Measurements from ENCODE around the gene APH1B.
"Not testable (repeated sequence)": the region's sequence is repeated elsewhere in the genome, so short reads cannot be mapped to it uniquely, and the experiment has no call there.

APH1B gene

GRCh38 chr15:63301088-63301487, 23.7 kb downstream of the APH1B start:
- no peak for DNase-seq

DNA sequence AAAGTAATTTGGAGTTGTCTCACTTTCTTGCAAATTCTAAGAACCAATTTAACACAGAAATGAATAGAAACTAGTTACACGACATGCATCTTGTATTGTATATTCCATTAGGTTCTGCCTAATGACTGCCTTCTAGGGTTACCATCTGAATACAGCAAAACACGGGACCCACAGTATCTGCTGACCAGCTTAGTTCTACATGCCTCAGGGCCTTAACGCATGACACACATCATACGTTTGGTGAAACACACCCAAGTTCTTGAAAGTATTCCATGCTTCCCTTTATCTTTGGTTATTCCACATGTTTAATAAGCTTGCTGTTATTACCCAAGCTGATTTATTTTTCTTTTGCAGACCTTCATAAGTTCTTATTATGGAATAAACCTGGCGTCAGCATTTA, 27.9 kb downstream of the APH1B start:
- no peak for DNase-seq

DNA sequence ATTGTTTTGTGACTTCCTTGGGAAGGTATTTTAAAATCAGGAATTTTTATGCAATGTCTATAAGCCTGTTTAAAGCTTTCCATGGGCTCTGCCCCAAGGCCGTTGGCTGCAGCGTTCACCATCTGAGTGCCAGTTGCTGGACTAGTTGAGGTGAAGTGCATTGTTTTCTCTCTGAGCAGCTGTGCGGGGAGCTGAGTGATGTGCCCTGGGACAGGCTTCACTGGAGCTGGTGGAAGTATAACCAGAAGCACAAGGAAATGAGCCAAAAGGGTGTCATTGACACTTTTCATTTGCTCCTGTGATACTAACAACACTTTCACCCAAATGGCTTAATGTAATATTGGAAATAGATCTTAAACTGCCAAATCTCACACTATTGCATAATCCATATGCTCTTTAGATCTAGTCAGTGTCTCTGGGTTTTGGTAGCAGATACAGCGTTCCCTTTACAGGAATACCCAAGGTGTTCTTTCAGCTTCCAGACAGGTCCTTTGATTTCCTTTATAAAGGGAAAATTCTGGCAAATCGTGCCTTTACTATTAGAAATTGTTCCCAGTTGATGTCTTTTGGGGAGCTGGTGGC, 29.2 kb downstream of the APH1B start:
- DNase-seq = no peak

- no peak for DNase-seq
Measured at GRCh38 chr15:63308491-63308890, 31.1 kb downstream of the APH1B start.

- no peak for DNase-seq
Measured at GRCh38 chr15:63308947-63309346, 31.5 kb downstream of the APH1B start.

DNA sequence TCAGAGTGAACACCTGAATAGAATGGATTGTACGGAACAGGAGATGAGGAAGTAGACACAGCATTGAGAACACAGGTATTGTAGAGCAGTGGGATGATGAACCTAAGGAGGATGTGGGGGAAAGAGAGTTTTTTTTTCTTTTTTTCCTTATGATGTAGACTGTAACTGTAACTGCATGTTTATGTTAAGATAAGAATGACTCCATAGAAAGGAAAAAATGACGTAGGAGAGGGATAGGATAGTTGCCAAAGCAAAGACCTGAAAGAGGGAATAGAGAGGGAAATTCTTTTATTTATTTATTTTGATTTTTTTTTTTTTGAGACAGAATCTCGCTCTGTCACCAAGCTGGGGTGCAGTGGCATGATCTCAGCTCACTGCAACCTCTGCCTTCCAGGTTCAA, 33.2 kb downstream of the APH1B start:
- no peak for DNase-seq

DNA sequence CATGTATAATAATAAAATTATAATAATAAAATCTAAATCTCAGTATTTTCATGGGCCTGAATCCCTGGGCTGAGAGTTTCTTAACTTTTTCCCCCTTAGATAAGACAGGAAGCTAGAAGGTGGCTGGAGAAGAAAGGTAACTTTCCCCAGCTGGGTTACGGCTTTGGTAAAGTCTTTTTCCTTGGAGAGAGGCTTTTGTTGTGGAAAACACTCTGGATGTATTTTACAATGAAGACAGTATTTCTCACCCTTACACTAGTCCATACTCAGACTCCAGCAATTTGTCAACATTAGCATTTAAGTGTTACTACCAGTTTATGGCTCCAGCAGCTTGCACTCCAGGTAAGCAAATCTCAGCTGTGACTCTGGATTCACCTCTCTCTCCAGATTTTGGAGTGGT, 34.9 kb downstream of the APH1B start:
- DNase-seq = no peak

DNA sequence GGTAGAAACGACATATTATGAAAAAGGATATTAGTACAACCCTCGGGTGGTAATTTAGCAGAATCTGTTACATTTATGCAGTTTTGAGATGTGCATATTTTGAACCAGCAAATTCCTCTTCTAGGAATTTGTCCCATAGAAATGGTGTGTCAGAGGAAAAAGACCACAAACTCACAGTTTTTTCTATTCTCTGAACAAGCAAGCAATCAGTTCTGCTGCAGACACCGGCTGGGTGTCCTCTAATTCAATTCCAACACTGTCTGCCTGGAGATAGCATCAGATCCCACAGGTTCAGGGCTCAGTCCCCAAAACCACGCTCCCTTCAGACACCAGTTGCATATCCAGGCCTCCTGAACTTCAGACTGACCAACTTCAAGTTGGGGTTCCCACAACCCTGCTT, 36.4 kb downstream of the APH1B start:
- DNase-seq = no peak

DNA sequence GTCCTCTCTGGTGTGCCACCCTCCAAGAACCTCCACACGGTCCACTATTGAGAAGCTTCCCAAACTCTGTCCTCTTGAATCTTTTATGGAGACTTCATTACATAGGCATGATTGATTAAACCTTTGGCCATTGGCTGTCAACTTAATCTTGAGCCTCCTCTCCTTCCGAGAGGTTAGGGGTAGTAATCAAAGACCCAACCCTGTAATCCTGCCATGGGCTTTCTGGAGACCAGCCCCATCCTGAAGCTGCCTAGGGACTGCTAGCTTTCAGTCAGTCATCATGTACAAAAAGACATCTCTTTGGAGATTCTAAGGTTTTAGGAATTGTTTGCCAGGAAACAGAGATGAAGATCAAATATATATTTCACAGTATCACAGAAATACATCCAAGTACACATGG, 37.0 kb downstream of the APH1B start:
- DNase-seq = no peak

- no peak for DNase-seq
Measured at GRCh38 chr15:63318344-63318743, 40.9 kb downstream of the APH1B start.

DNA sequence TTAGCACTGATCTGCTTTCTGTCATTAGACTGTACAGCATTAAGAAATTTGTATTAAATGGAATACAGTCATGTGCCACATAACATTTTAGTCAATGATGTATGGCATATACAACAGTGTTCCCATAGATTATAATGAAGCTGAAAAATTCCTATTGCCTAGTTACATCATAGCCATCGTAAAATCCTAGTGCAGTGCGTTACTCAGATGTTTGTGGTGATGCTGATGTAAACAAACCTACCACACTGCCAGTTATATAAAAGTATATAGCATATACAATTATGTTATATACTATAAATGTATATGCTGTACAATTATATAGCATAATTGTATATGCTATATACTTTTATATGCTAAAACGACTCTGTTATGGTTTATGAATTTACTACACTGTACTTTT, 41.7 kb downstream of the APH1B start:
- DNase-seq = no peak

DNA sequence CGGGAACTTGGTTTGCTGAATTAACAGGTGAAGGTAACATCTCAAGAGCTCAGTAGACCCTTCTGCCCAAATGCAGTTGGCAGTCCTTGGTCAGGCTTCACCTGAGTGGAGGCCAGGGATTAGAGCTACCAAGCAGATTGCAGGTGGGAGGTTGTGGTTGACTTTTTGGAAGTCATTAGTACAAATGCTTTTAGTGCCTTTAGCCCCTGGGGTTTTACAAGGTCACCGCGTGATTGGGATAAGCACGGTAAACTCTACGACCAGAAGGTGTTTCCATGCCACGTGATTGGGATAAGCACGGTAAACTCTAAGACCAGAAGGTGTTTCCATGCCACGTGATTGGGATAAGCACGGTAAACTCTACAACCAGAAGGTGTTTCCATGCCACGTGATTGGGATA, 43.0 kb downstream of the APH1B start:
- DNase-seq = not testable (repeated sequence)

DNA sequence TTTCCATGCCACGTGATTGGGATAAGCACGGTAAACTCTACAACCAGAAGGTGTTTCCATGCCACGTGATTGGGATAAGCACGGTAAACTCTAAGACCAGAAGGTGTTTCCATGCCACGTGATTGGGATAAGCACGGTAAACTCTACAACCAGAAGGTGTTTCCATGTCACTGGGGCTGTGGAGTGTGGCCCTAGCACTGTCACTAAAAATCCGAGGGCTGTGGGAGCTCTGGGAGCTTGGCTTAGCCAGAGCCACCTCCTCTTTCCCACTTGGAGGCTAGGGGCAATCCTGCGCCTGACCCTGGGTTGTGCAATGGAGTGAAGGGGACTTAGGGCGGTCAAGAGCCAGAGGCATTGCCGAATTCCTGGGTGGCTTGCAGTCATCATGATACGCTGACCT, 43.6 kb downstream of the APH1B start:
- DNase-seq = not testable (repeated sequence)

DNA sequence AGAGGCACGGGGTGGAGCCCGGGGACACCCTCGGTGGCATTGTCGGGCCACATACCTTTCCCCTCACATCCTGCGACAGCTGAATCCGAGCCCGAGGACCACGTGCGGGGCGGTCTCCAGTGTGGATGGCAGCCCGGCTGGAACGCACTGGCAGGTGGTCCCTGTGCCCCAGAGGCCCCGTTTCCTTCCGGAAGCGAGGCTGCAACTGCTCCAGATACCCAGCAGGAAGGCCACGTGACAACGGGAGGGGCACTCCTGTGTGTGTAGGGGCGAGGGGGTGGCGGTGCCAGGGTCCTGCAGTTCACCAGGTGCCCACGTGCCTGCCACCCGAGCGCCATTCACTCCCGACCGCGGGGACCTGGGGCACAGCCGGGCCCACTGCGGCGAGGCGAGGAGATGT, 44.1 kb downstream of the APH1B start:
- no peak for DNase-seq

DNA sequence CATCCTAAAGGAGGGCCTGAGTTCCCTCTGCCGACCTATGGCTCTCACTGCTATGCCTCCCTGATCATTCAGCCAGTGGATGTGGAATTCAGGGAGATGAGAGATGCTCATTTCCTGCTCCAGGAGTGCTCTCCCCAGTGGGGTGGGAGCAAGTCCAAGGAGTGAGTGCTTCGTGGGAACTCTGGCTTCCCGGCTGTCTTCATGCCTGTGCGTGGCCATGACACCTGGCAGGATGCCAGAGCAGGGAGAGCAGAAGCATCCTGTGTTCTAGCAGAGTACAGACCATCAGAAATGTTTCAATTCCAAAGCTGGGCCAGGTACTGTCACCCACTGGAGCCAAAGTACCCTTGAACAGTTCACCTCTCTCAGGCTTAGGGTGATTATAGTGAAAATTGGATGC, 45.1 kb downstream of the APH1B start:
- DNase-seq = peak; percentile 38

- DNase-seq = no peak
Measured at GRCh38 chr15:63323798-63324563, 46.6 kb downstream of the APH1B start.

GRCh38 chr15:63324770-63325169, 47.4 kb downstream of the APH1B start:
- no peak for DNase-seq

DNA sequence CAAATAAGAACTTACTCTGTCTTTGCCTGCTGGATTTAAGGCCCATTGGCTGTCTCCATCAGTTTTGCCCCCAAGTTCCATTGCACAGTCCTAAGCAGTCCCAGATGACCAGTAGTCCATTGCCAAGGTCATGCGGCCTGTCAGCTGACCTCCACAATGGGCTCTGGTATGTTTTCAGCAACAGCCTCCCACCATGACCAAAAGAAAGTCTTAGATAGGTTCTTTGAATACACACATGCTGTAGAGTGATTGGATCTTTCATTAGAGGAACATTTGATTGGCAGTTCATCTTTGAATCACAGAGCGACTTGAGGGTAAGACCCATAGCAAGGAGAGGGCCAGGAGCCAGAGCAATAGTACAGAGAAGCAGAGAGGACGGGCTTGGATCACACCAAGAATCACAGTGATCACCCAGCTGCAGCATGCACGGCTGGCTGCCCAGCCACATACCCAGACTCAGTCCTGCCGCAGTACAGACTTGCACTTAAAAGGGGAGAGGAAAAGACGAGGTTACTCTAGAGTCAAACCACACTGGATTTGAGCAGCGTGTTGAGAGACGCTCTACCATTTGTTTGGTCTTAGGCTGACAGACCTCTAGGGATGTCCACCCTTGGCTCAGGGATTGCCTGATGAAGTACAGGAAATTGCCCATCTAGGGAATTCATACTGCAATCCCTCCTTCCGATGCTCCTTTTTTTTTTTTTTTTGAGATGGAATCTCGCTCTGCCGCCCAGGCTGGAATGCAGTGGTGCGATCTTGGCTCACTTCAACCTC, 50.4 kb downstream of the APH1B start:
- no peak for DNase-seq

DNA sequence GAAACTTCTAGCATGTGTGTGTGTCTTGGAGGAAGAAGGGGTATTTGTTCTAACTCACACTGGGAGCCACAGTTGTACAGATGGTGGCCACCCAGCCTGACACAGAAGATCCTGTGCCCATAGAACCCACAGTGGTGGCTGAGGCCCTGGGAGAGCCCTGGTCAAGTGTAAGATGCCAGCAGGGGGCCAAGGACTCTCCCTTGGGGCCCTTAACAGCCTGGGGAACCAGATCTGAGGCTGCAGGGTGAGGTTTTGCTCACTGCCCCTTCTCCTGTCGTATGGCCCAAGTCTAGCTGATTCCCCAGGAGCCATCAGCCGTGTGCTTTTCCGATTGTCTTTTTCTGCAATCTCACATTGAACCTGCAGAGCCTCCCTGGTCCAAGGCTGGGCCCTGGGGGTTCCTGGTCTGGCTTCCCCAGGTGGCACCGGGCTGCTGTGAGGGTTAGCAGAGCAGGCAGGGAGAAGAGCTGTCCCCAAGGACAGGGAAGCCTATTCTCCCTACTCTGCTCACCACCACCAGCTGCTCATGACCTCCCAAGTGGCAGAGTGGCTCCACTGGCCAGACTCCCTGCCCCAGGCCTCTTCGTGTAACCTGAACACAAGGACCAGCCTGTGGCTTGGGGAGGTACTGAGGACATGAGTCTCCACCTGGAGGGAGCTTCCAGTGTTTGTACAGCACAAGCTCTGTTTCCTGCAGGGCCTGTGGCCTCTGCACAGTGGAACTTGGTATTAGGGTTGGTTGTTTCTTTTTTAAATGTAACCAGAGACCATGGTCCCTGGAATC, 52.4 kb downstream of the APH1B start:
- no peak for DNase-seq

GRCh38 chr15:63330926-63331325, 53.5 kb downstream of the APH1B start:
- no peak for DNase-seq

GRCh38 chr15:63331456-63331855, 54.1 kb downstream of the APH1B start:
- DNase-seq = no peak

DNA sequence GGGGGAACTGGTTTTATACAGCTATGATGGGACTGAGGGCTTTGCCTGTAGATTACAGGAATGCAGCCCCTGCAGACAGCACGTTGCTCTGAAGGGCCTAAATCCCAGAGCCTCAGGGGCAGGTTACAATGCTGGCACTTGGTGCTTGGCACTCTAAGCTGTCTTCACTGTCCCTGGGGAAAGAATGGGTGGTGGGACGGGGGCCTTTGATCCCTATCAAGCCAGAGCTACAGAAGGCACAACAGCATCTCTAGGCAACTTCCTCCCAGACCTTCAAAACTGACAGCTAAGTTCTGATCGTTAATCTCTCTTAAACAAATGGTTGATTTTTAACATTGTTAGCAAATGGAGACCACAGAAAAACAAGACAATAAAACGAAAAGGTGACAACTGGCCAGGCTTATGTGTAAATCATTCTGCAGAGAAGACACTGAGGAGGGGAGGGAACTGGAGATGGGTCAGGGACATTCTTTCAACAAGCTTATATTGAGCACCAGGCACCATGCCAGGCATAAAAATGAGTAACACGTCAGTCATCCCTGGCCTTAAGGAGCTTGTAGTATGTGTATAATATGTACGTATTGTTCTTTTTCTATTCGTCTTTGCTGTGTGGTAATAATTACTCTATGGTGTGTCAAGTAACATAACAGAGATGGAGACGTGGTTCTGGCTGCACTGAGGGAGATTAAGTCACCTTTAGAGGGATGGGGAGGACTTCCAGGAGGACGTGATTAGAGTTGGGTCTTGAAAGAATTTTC, 55.1 kb downstream of the APH1B start:
- no peak for DNase-seq

DNA sequence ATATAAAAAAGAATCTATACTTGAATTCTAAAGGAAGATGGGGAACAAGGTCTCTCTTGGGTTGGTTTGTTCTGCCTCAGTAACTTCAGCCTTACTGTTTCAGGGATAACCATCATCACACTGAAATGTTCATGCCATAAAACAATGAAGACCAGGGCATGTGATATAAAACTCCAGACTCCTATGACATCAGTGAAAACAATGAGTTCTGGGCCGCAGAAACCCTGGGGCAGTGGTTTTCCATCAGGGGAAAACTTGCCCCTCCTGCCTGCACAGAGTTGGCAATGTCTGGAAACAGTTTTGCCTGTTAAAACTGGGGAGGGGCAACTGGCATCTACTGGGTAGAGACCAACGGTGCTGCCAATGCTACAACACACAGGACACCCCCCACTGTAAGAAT, 57.4 kb downstream of the APH1B start:
- no peak for DNase-seq

Data from right hindlimb (tissue), 1 donor.